ENCODE measurements around the gene PRSS36.

PRSS36 gene

GRCh38 chr16:31194898-31195297 is 45.0 kb upstream of the PRSS36 start:
- Histone ChIP-seq H3K36me3 (ENCODE audit: control insufficient read depth, insufficient read depth, low read length) (no peaks in the 10 kb centered on the region), H3K4me2 (ENCODE audit: low read length) (no peak overlapping the region), H3K79me2 (no peaks in the 10 kb centered on the region), H3K9ac (no peak overlapping the region), H3K4me3 (ENCODE audit: low read depth, low read length) (no peak overlapping the region), H3K4me1 (no peaks in the 10 kb centered on the region), H3K9me3 (ENCODE audit: control insufficient read depth, low read length) (no peaks in the 10 kb centered on the region), H2AFZ (no peak overlapping the region), H3K27me3 (ENCODE audit: control insufficient read depth, insufficient read depth, low read length) (no peaks in the 10 kb centered on the region), H3K27ac (no peak overlapping the region)
- no peak for TF ChIP-seq CTCF (IDR thresholded peaks at IDR 0.05)

GRCh38 chr16:31193874-31194273 is 44.0 kb upstream of the PRSS36 start:
- Histone ChIP-seq H3K27ac (no peak overlapping the region), H3K9ac (no peak overlapping the region), H3K4me2 (ENCODE audit: low read length) (no peak overlapping the region), H3K79me2 (no peaks in the 10 kb centered on the region), H3K9me3 (ENCODE audit: control insufficient read depth, low read length) (no peaks in the 10 kb centered on the region), H3K36me3 (ENCODE audit: control insufficient read depth, insufficient read depth, low read length) (no peaks in the 10 kb centered on the region), H2AFZ (no peak overlapping the region), H3K27me3 (ENCODE audit: control insufficient read depth, insufficient read depth, low read length) (no peaks in the 10 kb centered on the region), H3K4me3 (ENCODE audit: low read depth, low read length) (no peak overlapping the region), H3K4me1 (no peaks in the 10 kb centered on the region)
- no peak for TF ChIP-seq CTCF (IDR thresholded peaks at IDR 0.05)

DNA sequence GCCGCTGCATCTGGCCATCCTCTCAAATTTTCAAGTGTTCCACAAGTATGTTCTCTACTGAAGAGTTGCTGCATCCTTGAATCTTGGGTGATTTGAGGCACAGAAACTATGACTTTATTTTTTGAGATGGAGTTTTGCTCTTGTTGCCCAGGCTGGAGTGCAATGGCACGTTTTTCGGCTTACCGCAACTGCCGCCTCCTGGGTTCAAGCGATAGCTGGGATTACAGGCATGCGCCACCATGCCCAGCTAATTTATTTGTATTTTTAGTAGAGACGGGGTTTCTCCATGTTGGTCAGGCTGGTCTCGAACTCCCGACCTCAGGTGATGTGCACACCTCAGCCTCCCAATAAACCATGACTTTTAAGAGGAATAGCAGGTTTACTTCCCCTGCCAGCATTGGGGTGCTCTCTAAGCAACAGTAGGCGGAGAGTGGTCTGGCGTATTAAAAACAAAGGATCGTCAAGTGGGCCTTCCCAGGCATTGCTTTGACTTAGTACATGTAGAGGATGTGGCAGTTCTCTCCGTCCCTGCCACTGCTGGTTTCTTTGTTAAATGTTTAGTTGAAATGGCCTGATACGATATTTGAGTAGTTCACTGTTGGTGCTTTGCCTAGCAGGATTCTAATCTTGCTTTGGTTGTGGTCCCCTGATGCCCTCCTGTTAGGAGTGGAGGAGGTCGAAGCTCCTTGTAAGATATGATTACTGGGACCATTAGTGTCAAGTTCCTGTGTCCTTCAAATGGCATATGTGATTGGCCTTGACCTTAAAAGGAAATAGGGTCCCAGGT is 43.2 kb upstream of the PRSS36 start:
- no peak for TF ChIP-seq CTCF (IDR thresholded peaks at IDR 0.05)
- H3K4me3 ChIP-seq (ENCODE audit: low read depth, low read length) = no peak overlapping the region
- H3K27ac ChIP-seq = no peak overlapping the region
- no peaks in the 10 kb centered on the region for H3K4me1 ChIP-seq
- H3K79me2 ChIP-seq = no peaks in the 10 kb centered on the region
- no peaks in the 10 kb centered on the region for H3K36me3 ChIP-seq (ENCODE audit: control insufficient read depth, insufficient read depth, low read length)
- H3K9me3 ChIP-seq (ENCODE audit: control insufficient read depth, low read length) = no peaks in the 10 kb centered on the region
- no peak overlapping the region for H2AFZ ChIP-seq
- H3K27me3 ChIP-seq (ENCODE audit: control insufficient read depth, insufficient read depth, low read length) = no peaks in the 10 kb centered on the region
- no peak overlapping the region for H3K9ac ChIP-seq
- H3K4me2 ChIP-seq (ENCODE audit: low read length) = no peak overlapping the region

DNA sequence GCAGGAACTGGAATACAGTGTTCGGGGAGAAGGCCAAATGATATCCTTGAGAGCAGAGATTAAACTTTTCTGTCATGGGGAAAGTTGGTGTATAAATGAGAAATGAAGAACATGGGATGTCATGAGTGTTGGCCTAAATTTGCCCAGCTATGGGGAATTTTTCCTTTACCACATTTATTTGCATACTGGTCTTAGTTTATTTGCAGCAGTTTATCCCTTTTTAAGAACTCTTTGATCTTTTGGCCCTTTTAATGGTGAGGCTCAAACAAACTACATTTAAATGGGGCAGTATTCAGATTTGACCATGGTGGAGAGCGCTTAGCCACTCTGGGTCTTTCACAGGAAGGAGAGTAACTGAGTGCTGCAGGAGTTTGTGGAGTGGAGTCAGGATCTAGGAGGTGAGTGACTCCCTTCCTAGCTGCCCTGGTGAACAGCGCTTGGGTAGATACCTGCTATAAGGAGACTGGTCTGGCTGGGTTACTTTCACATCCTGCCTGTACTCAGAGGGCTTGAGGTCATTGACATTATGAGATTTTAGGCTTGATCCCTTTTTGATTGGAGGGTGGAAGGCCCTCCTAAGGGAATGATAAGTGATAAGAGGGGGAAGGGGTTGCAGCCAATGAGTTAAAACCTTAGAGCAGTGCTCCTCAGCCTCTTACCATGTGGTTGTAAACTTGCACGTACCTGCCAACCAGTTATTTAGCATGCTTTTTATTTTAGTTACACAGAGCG is 42.0 kb upstream of the PRSS36 start:
- Histone ChIP-seq H3K4me3 (ENCODE audit: low read depth, low read length) (no peak overlapping the region), H2AFZ (no peak overlapping the region), H3K4me1 (no peaks in the 10 kb centered on the region), H3K4me2 (ENCODE audit: low read length) (no peak overlapping the region), H3K79me2 (no peaks in the 10 kb centered on the region), H3K36me3 (ENCODE audit: control insufficient read depth, insufficient read depth, low read length) (no peaks in the 10 kb centered on the region), H3K27ac (peak overlapping the region; percentile 9), H3K27me3 (ENCODE audit: control insufficient read depth, insufficient read depth, low read length) (no peaks in the 10 kb centered on the region), H3K9me3 (ENCODE audit: control insufficient read depth, low read length) (no peaks in the 10 kb centered on the region), H3K9ac (no peak overlapping the region)
- TF ChIP-seq CTCF (IDR thresholded peaks at IDR 0.05) = no peak

Measured in parathyroid adenoma (tissue), 2 donors.